GM19099 (cell line): ENCODE data around the gene FBXO42.

Source experiments
- POLR2A ChIP-seq: IDR thresholded peaks from 3 replicates; pipeline ENCODE4 v1.6.1; 2011; ENCODE audit warnings: low read depth; ENCODE audit not compliant: insufficient read length; ENCODE audit errors: extremely low read depth

Gene FBXO42

GRCh38 chr1:16296643-16297042 is 55.6 kb downstream of the FBXO42 start:
- TF ChIP-seq POLR2A = no peak

- no peak for TF ChIP-seq POLR2A
These were observed 57.8 kb downstream of the FBXO42 start for GRCh38 chr1:16294219-16295212.

GRCh38 chr1:16293538-16293937 is 58.7 kb downstream of the FBXO42 start:
- no peak for TF ChIP-seq POLR2A

- no peak for TF ChIP-seq POLR2A
These were observed 59.5 kb downstream of the FBXO42 start for GRCh38 chr1:16292739-16293138.

- no peak for TF ChIP-seq POLR2A
These were observed 62.3 kb downstream of the FBXO42 start for GRCh38 chr1:16289959-16290358.

GRCh38 chr1:16286122-16286521 is 66.2 kb downstream of the FBXO42 start:
- TF ChIP-seq POLR2A = no peak

- TF ChIP-seq POLR2A = no peak
These were observed 70.5 kb downstream of the FBXO42 start for GRCh38 chr1:16281765-16282164.

GRCh38 chr1:16279186-16279585 is 73.1 kb downstream of the FBXO42 start:
- no peak for TF ChIP-seq POLR2A

GRCh38 chr1:16276302-16277030 is 75.8 kb downstream of the FBXO42 start:
- TF ChIP-seq POLR2A = no peak

GRCh38 chr1:16275591-16275990 is 76.7 kb downstream of the FBXO42 start:
- TF ChIP-seq POLR2A = no peak

GRCh38 chr1:16267690-16268180 is 84.5 kb downstream of the FBXO42 start:
- TF ChIP-seq POLR2A = no peak

GRCh38 chr1:16266411-16267118 is 85.7 kb downstream of the FBXO42 start:
- TF ChIP-seq POLR2A = no peak

GRCh38 chr1:16262067-16262466 is 90.2 kb downstream of the FBXO42 start:
- no peak for TF ChIP-seq POLR2A

GRCh38 chr1:16260814-16261213 is 91.5 kb downstream of the FBXO42 start:
- TF ChIP-seq POLR2A = no peak

GRCh38 chr1:16258591-16259135 is 93.6 kb downstream of the FBXO42 start:
- no peak for TF ChIP-seq POLR2A
